ENCODE measurements around the gene CADPS2. TPM values are rescaled to one million over a fixed set of nuclear protein-coding genes. Genes with fewer than 3 reads are reported as not detected.

CADPS2 gene
- polyA plus RNA-seq, 3 donors, result not detected

- H3K9me3 ChIP-seq (replicated peaks in 1 of 2; ENCODE audit: control insufficient read depth in 1 of 2, insufficient read depth in 1 of 2, low read length in 2 of 2), result no peaks in the 10 kb centered on the region
- no peaks in the 10 kb centered on the region for H3K27me3 ChIP-seq (ENCODE audit: control insufficient read depth in 2 of 2, insufficient read depth in 2 of 2, low read length in 2 of 2)
- no peaks in the 10 kb centered on the region for H3K4me1 ChIP-seq (ENCODE audit: control insufficient read depth in 1 of 2, insufficient read depth in 2 of 2, low read length in 2 of 2)
- no peak for TF ChIP-seq CTCF (IDR thresholded peaks at IDR 0.05)
- H3K36me3 ChIP-seq (replicated peaks in 1 of 2; ENCODE audit: control insufficient read depth in 1 of 2, insufficient read depth in 2 of 2, low read length in 2 of 2), result no peaks in the 10 kb centered on the region
- no peak for DNase-seq
- no peaks in the 10 kb centered on the region for H3K79me2 ChIP-seq (ENCODE audit: insufficient read depth, low read length)
- Mint-ChIP-seq H3K4me3 (no peak overlapping the region), H3K27me3 (ENCODE audit: low read depth in 3 of 3) (peaks cover 0 to 4% (median 0%) of the 10 kb centered on the region in 3 donors), H3K4me1 (no peaks in the 10 kb centered on the region), H3K27ac (no peak overlapping the region), H3K9me3 (peaks cover 0 to 3% (median 0%) of the 10 kb centered on the region in 7 donors), H3K36me3 (no peaks in the 10 kb centered on the region)
- H3K4me2 ChIP-seq (replicated peaks; ENCODE audit: extremely low read depth, low read length, poor library complexity, severe bottlenecking), result no peak overlapping the region
- H3K27ac ChIP-seq (ENCODE audit: low read depth in 1 of 2, low read length in 2 of 2), result no peak overlapping the region
- no peak overlapping the region for H3K9ac ChIP-seq (ENCODE audit: insufficient read depth, low read length, poor library complexity, severe bottlenecking)
- no peaks in the 10 kb centered on the region for H4K20me1 ChIP-seq (ENCODE audit: insufficient read depth, low read length)
- intact Hi-C loops (cut with micrococcal nuclease), result no loop called here
- WGBS (ENCODE audit: insufficient coverage), result 75% methylated on average over 1 of the region's 1 CpG
- H2AFZ ChIP-seq (ENCODE audit: insufficient read depth, low read depth, low read length, poor library complexity, severe bottlenecking), result no peak overlapping the region
- no peak overlapping the region for H3K4me3 ChIP-seq (replicated peaks in 1 of 3; ENCODE audit: low read depth in 2 of 3, low read length in 3 of 3)
Measured at GRCh38 chr7:122364761-122365280, 521.4 kb downstream of the CADPS2 start.

- Histone ChIP-seq H3K9me3 (replicated peaks in 1 of 2; ENCODE audit: control insufficient read depth in 1 of 2, insufficient read depth in 1 of 2, low read length in 2 of 2) (no peaks in the 10 kb centered on the region), H3K4me2 (replicated peaks; ENCODE audit: extremely low read depth, low read length, poor library complexity, severe bottlenecking) (no peak overlapping the region), H3K4me1 (ENCODE audit: control insufficient read depth in 1 of 2, insufficient read depth in 2 of 2, low read length in 2 of 2) (no peaks in the 10 kb centered on the region), H3K27me3 (ENCODE audit: control insufficient read depth in 2 of 2, insufficient read depth in 2 of 2, low read length in 2 of 2) (no peaks in the 10 kb centered on the region), H4K20me1 (ENCODE audit: insufficient read depth, low read length) (no peaks in the 10 kb centered on the region), H3K27ac (ENCODE audit: low read depth in 1 of 2, low read length in 2 of 2) (no peak overlapping the region), H3K9ac (ENCODE audit: insufficient read depth, low read length, poor library complexity, severe bottlenecking) (no peak overlapping the region), H3K4me3 (replicated peaks in 1 of 3; ENCODE audit: low read depth in 2 of 3, low read length in 3 of 3) (no peak overlapping the region), H3K79me2 (ENCODE audit: insufficient read depth, low read length) (no peaks in the 10 kb centered on the region), H3K36me3 (replicated peaks in 1 of 2; ENCODE audit: control insufficient read depth in 1 of 2, insufficient read depth in 2 of 2, low read length in 2 of 2) (no peaks in the 10 kb centered on the region), H2AFZ (ENCODE audit: insufficient read depth, low read depth, low read length, poor library complexity, severe bottlenecking) (no peak overlapping the region)
- no peak for TF ChIP-seq CTCF (IDR thresholded peaks at IDR 0.05)
- peaks cover 0 to 2% (median 0%) of the 10 kb centered on the region in 7 donors for H3K9me3 Mint-ChIP-seq
- H3K27me3 Mint-ChIP-seq (ENCODE audit: low read depth in 3 of 3), result peaks cover 0 to 4% (median 0%) of the 10 kb centered on the region in 3 donors
- H3K4me3 Mint-ChIP-seq, result no peak overlapping the region
- DNase-seq, result no peak
- no peaks in the 10 kb centered on the region for H3K4me1 Mint-ChIP-seq
- no peaks in the 10 kb centered on the region for H3K36me3 Mint-ChIP-seq
- 90% methylated on average over 2 of the region's 2 CpGs for WGBS (ENCODE audit: insufficient coverage)
- intact Hi-C loops (cut with micrococcal nuclease), result no loop called here
- H3K27ac Mint-ChIP-seq, result no peak overlapping the region
Measured at GRCh38 chr7:122363144-122363543, 523.1 kb downstream of the CADPS2 start.

Data from CD14-positive monocyte (primary cell).